T-helper 22 cell (primary cell): ENCODE measurements around the gene PXK.

Experiments used
- DNase-seq: peaks from one replicate; pipeline ENCODE4 v3.0.0-alpha.2; 2020; ENCODE audit warnings: low read depth

The PXK gene

DNA sequence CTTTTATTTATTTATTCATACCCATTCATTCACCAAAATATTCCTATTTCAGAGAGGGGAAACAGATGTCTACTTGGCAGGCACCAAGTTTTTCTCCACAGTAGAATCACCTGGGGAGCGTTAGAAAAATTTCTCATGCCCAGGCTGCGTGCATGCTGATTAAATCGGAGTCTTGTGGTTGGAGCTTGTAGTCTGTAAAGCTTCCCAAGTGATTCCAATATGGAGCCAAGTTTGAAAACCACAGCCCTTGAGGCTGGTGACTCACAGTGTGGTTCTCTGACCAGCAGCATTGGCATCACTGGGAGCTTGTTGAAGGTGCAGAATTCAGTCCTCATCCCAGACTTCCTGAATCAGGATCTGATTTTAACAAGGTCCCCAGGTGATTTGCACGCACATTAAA lies 51.2 kb downstream of the PXK start:
- DNase-seq = no peak

- DNase-seq = no peak
Measured at GRCh38 chr3:58384381-58385090, 51.8 kb downstream of the PXK start.

GRCh38 chr3:58386626-58387365 lies 54.1 kb downstream of the PXK start:
- no peak for DNase-seq

- DNase-seq = no peak
Measured at GRCh38 chr3:58387650-58388546, 55.2 kb downstream of the PXK start.

DNA sequence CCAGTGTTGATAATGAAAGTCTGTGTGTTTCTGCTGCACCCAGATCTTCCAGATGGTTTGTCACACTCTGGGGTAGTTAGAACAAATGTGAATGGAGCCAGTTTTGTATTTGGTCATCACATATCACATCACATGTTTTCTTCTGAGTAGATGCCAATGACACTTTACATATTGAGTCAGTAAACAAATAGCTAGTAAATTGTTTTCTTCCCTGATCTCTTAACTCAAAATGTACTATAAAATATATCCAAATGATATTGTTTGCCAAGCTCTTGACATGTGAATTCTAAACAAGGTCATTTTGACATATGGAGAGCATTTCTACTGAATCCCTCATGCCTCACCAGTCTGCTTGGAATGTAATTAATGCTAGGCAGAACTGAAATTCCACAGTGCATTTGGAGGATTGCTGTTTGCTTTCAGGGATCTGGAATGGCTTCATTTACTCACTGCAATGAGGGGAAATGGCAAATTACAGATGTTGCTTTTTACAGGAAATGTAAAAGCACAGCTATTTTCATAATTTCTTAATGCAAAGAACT lies 55.9 kb downstream of the PXK start:
- DNase-seq = no peak

- DNase-seq = no peak
Measured at GRCh38 chr3:58391156-58391865, 58.6 kb downstream of the PXK start.

DNA sequence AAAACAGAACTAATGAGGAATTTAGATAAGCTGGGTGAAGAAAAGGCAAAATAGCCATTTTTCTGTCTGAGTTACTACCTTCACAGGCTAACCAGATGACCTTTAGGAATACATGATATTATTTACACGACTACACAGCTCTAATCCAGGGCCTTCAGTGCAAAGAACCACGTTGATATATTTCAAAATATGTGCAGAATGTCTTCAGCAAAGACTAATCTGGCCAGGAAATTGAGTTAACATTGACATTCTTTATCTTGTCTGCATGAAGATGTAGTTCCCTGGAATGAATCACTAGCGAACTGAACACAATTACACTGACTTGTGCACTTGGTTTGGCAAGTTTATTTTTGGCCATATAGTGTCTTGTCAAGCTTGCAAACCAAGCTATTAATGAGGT lies 59.5 kb downstream of the PXK start:
- no peak for DNase-seq

DNA sequence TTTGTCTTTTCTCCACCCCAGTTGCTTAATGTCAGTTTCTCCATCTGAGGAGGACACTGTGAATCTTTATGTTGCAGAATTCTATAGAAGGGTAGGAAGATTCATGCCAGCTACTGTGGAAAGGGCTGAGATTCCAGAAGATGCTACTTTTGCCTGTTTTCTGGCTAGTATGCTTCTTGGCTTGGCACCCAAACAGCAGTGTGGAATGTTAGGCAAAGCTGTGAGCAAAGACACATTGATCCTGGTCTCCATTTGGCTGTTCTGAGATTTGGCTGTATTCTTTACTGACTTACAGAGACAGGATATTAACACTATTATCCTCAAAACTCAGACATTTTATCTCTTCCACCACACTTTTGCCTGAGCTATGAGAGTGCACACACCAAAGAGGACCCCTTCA lies 61.6 kb downstream of the PXK start:
- no peak for DNase-seq

DNA sequence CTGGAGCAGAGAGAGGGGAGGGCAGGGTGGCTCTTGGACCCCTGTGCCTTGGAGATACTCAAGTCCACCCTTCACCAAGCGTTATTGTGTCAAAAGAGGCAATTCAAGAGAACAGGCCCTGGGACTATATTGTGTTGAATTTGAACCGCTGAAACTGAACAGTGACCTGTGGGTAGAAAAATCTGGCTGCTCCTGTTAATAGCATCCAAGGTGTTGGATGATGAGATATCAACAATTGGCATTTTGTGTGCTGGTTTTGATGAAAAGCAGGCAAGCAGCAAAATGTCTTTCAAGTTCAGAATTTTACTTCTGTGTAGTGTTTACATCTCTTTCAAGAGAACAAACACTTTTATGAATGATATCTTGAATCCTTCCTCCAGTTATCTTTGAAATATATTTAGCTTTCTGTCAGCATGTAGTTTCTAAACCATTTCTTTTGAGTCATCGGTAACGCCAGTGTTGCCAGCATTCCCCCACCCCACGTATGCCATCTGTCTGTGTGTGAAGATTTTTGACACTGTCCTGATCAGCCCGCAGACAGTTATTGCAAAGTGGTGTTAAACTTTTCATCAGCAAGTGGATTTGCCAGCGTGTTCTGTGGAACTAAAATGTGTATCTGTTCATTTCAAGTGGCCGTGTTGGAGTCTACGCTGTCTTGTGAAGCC lies 66.1 kb downstream of the PXK start:
- DNase-seq = no peak

DNA sequence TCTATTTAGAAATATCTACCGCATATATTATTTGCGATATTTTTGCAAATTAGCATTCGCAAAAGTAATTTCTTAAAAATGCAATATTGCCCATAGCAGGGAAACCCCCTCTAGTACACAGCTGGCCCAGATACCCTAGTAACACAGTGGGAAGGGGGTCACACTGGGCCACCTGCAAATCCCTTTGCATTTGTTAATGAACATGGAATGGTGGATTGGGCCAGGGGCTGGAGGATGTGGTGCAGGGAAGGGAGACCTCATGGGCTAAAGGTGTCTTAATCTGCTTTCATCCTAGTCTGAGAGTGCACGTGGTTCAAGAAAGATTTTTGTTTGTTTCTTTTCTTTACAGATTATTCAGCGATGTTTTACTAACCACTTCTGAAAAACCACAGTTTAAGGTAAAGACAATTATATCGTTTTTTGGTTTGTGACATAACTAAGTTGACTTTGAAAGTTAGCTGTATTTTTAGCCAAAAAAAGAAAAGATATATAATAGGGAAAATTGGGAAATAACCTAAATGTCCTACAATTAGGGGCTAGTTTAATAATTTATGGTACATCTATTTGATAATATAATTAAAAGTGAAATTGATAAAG lies 70.9 kb downstream of the PXK start:
- no peak for DNase-seq

DNA sequence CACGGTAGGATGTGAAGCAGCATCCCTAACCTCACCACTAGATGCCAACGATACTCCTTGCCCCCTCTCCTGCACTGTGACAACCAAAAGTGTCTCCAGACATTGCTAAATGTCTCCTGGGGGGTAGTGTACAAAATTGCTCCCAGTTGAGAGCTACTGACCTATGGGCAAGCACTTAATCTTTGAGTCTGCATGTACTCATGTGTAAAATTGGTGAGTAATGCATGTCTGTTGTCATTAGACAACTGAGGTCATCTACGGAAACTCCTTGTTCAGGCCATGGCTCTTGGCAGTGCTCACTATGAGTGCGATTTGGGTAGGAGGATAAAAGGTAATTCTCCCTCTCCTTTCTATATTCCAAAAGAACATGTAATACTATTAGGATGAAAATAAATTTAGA lies 71.7 kb downstream of the PXK start:
- DNase-seq = no peak

DNA sequence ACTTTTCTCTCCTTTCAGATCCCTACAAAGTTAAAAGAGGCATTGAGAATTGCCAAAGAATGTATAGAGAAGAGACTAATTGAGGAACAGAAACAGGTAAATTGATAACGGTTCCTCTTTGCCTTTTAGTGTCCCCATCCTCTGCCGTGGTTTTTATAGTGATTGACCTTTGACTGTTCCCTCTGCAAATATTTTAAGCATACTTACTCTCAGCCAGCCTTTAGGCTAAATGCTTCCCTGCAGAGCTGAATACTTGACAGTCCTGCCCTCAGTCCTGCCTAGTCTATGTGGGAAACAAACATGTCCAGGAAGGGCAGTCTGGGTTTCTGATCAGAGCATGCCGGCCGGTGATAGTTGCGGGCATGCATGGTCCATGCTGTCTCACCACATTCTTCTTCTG lies 76.2 kb downstream of the PXK start:
- no peak for DNase-seq

- no peak for DNase-seq
Measured at GRCh38 chr3:58409663-58410062, 77.0 kb downstream of the PXK start.

- DNase-seq = no peak
Measured at GRCh38 chr3:58411036-58411435, 78.3 kb downstream of the PXK start.

- DNase-seq = no peak
Measured at GRCh38 chr3:58411851-58412830, 79.4 kb downstream of the PXK start.

DNA sequence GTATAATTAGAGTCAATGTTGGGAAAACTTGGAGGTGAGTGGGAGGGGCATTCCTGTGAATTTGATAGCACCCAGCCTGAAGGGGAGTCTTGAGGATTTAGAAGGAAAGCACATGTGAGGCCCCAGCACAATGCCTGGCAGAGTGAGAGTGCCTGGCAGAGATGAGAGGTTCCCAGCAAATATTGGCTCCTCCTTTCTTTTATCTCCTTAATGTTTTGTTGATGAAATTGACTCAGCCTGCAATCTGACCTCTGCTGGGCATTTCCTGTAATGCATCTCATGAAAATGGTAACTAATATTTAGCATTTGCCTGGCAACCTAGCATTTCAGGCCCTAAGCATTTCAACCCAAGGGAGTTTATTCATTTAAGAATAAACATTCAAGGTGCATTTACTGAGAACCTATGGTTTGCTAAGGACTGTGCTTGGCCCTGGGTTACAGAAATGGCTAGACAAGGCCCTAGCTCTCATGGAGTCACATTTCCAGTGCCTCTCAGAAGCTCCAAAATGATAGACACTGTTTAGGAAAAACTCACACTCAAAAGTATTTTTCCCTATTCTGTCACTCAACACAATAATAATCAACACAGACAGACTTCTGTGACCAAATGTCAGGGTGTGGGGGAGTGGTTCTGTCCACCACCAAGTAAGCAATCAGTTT lies 82.0 kb downstream of the PXK start:
- no peak for DNase-seq

DNA sequence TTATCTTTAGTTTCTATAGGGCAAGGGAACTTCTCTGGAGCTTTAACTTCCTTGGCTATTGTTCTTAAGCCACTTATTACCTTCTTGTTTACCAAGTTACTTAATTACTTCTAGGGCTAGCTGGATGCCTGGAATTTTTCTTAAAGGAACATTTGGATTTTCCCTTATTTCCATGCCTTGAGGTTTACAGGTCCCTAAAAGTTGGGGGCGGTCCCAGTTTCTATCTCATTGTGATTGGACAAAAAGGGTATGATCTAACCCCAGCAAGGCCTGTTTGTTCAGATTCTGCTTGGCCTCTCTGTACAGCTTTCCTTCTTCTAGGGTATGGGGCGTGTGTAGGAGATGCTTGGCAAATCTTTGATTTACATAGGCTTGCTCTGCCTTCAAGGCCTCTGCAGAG lies 83.5 kb downstream of the PXK start:
- DNase-seq = no peak

GRCh38 chr3:58417075-58417474 lies 84.4 kb downstream of the PXK start:
- no peak for DNase-seq

DNA sequence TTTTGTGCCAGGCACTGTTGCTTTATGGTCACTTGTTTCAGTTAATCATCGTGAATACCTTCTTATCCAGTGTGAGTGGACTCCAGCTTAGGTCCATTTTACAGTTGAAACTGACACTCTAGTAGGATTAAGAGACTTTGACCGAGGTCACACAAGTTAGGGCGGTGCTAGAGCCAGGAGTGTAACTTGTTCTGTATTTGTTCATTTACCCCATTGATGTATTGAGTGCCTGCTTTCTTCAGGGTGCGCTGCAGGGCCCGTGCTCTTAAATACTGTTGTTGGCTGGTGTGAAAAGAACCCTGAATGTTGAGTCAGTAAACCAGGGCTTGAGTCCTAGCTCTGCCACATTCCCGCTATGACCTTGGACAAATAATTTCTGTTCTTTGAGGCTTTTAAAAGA lies 85.5 kb downstream of the PXK start:
- no peak for DNase-seq
